Measurements from ENCODE around the gene HPCA.

Gene HPCA

GRCh38 chr1:32907435-32907834 lies 21.1 kb downstream of the HPCA start:
- no peak for FAIRE-seq
- no peak for DNase-seq (ENCODE audit: insufficient read length, low spot score)
- no peak for TF ChIP-seq POLR2AphosphoS5 (IDR thresholded peaks at IDR 0.05; ENCODE audit: low read depth, low read length)
- no peak for TF ChIP-seq PAX5 (IDR thresholded peaks at IDR 0.05; ENCODE audit: insufficient read depth, low read length, severe bottlenecking)
- TF ChIP-seq POLR2A (IDR thresholded peaks at IDR 0.05; ENCODE audit: low read depth, low read length): no peak
- TF ChIP-seq SPI1 (IDR thresholded peaks at IDR 0.05; ENCODE audit: low read depth, low read length): peak; percentile 41

GRCh38 chr1:32910319-32910718 lies 24.0 kb downstream of the HPCA start:
- FAIRE-seq (no peak), DNase-seq (ENCODE audit: insufficient read length, low spot score) (no peak)
- TF ChIP-seq POLR2A (IDR thresholded peaks at IDR 0.05; ENCODE audit: low read depth, low read length) (no peak), SPI1 (IDR thresholded peaks at IDR 0.05; ENCODE audit: low read depth, low read length) (no peak), POU2F2 (IDR thresholded peaks at IDR 0.05; ENCODE audit: low read depth, low read length) (no peak), PAX5 (IDR thresholded peaks at IDR 0.05; ENCODE audit: insufficient read depth, low read length, severe bottlenecking) (no peak), POLR2AphosphoS5 (IDR thresholded peaks at IDR 0.05; ENCODE audit: low read depth, low read length) (no peak), TAF1 (IDR thresholded peaks at IDR 0.05; ENCODE audit: low read depth, low read length) (no peak)

GRCh38 chr1:32915766-32916706 lies 29.7 kb downstream of the HPCA start:
- DNase-seq (ENCODE audit: insufficient read length, low spot score) (no peak), FAIRE-seq (peak; percentile 45)
- TF ChIP-seq POLR2A (IDR thresholded peaks at IDR 0.05; ENCODE audit: low read depth, low read length): no peak
- TF ChIP-seq TAF1 (IDR thresholded peaks at IDR 0.05; ENCODE audit: low read depth, low read length): no peak
- TF ChIP-seq PAX5 (IDR thresholded peaks at IDR 0.05; ENCODE audit: insufficient read depth, low read length, severe bottlenecking): no peak
- no peak for TF ChIP-seq POLR2AphosphoS5 (IDR thresholded peaks at IDR 0.05; ENCODE audit: low read depth, low read length)
- TF ChIP-seq SPI1 (IDR thresholded peaks at IDR 0.05; ENCODE audit: low read depth, low read length): no peak
- no peak for TF ChIP-seq POU2F2 (IDR thresholded peaks at IDR 0.05; ENCODE audit: low read depth, low read length)

GRCh38 chr1:32917521-32917920 lies 31.2 kb downstream of the HPCA start:
- DNase-seq (ENCODE audit: insufficient read length, low spot score) (no peak), FAIRE-seq (peak; percentile 47)
- TF ChIP-seq TAF1 (IDR thresholded peaks at IDR 0.05; ENCODE audit: low read depth, low read length) (no peak), POLR2A (IDR thresholded peaks at IDR 0.05; ENCODE audit: low read depth, low read length) (no peak), PAX5 (IDR thresholded peaks at IDR 0.05; ENCODE audit: insufficient read depth, low read length, severe bottlenecking) (no peak), POLR2AphosphoS5 (IDR thresholded peaks at IDR 0.05; ENCODE audit: low read depth, low read length) (no peak), POU2F2 (IDR thresholded peaks at IDR 0.05; ENCODE audit: low read depth, low read length) (no peak), SPI1 (IDR thresholded peaks at IDR 0.05; ENCODE audit: low read depth, low read length) (no peak)

GRCh38 chr1:32918179-32918578 lies 31.9 kb downstream of the HPCA start:
- DNase-seq (ENCODE audit: insufficient read length, low spot score) (no peak), FAIRE-seq (no peak)
- no peak for TF ChIP-seq POLR2A (IDR thresholded peaks at IDR 0.05; ENCODE audit: low read depth, low read length)

GRCh38 chr1:32919811-32920733 lies 33.8 kb downstream of the HPCA start:
- TF ChIP-seq POLR2AphosphoS5 (IDR thresholded peaks at IDR 0.05; ENCODE audit: low read depth, low read length): no peak
- TF ChIP-seq PAX5 (IDR thresholded peaks at IDR 0.05; ENCODE audit: insufficient read depth, low read length, severe bottlenecking): no peak
- TF ChIP-seq POLR2A (IDR thresholded peaks at IDR 0.05; ENCODE audit: low read depth, low read length): no peak
- no peak for TF ChIP-seq SPI1 (IDR thresholded peaks at IDR 0.05; ENCODE audit: low read depth, low read length)
- no peak for TF ChIP-seq POU2F2 (IDR thresholded peaks at IDR 0.05; ENCODE audit: low read depth, low read length)
- no peak for TF ChIP-seq TAF1 (IDR thresholded peaks at IDR 0.05; ENCODE audit: low read depth, low read length)
- DNase-seq (ENCODE audit: insufficient read length, low spot score) (no peak), FAIRE-seq (peak; percentile 35)

- TF ChIP-seq POLR2A (IDR thresholded peaks at IDR 0.05; ENCODE audit: low read depth, low read length): no peak
- no peak for TF ChIP-seq PAX5 (IDR thresholded peaks at IDR 0.05; ENCODE audit: insufficient read depth, low read length, severe bottlenecking)
- TF ChIP-seq POLR2AphosphoS5 (IDR thresholded peaks at IDR 0.05; ENCODE audit: low read depth, low read length): no peak
- TF ChIP-seq POU2F2 (IDR thresholded peaks at IDR 0.05; ENCODE audit: low read depth, low read length): no peak
- TF ChIP-seq SPI1 (IDR thresholded peaks at IDR 0.05; ENCODE audit: low read depth, low read length): no peak
- no peak for TF ChIP-seq TAF1 (IDR thresholded peaks at IDR 0.05; ENCODE audit: low read depth, low read length)
- FAIRE-seq: no peak
- DNase-seq (ENCODE audit: insufficient read length, low spot score): no peak
Measured at GRCh38 chr1:32920833-32921232, 34.5 kb downstream of the HPCA start.

- FAIRE-seq (peak; percentile 33), DNase-seq (ENCODE audit: insufficient read length, low spot score) (no peak)
- TF ChIP-seq POU2F2 (IDR thresholded peaks at IDR 0.05; ENCODE audit: low read depth, low read length) (no peak), PAX5 (IDR thresholded peaks at IDR 0.05; ENCODE audit: insufficient read depth, low read length, severe bottlenecking) (no peak), TAF1 (IDR thresholded peaks at IDR 0.05; ENCODE audit: low read depth, low read length) (no peak), SPI1 (IDR thresholded peaks at IDR 0.05; ENCODE audit: low read depth, low read length) (no peak), POLR2A (IDR thresholded peaks at IDR 0.05; ENCODE audit: low read depth, low read length) (no peak), POLR2AphosphoS5 (IDR thresholded peaks at IDR 0.05; ENCODE audit: low read depth, low read length) (no peak)
Measured at GRCh38 chr1:32924881-32925344, 38.6 kb downstream of the HPCA start.
